Measurements from ENCODE around the gene DDX10.

The DDX10 gene

GRCh38 chr11:108685419-108686130, 20.7 kb downstream of the DDX10 start:
- no peaks in the 10 kb centered on the region for H3K27me3 ChIP-seq (ENCODE audit: insufficient read depth, low read length)
- H3K4me3 ChIP-seq (ENCODE audit: low read depth, low read length), result no peak overlapping the region
- no peak overlapping the region for H2AFZ ChIP-seq (ENCODE audit: low read length, unreplicated experiment)
- H3K36me3 ChIP-seq (ENCODE audit: insufficient read depth, low read length), result peaks cover 10% of the 10 kb centered on the region
- H3K4me1 ChIP-seq (ENCODE audit: control insufficient read depth, insufficient read depth, low read length, unreplicated experiment), result peaks cover 7% of the 10 kb centered on the region
- H3K79me2 ChIP-seq (ENCODE audit: control insufficient read depth, insufficient read depth, low read length, unreplicated experiment), result peaks cover 5% of the 10 kb centered on the region
- peak overlapping the region; percentile 62; the same call in 1 of the 2 replicates for H3K27ac ChIP-seq (ENCODE audit: low read depth, low read length)

GRCh38 chr11:108693852-108694251, 29.0 kb downstream of the DDX10 start:
- H3K4me3 ChIP-seq (ENCODE audit: low read depth, low read length), result no peak overlapping the region
- no peak overlapping the region for H2AFZ ChIP-seq (ENCODE audit: low read length, unreplicated experiment)
- no peaks in the 10 kb centered on the region for H3K79me2 ChIP-seq (ENCODE audit: control insufficient read depth, insufficient read depth, low read length, unreplicated experiment)
- peak overlapping the region; percentile 53 for H3K27ac ChIP-seq (ENCODE audit: low read depth, low read length)
- no peaks in the 10 kb centered on the region for H3K27me3 ChIP-seq (ENCODE audit: insufficient read depth, low read length)
- H3K4me1 ChIP-seq (ENCODE audit: control insufficient read depth, insufficient read depth, low read length, unreplicated experiment), result peaks cover 17% of the 10 kb centered on the region
- peaks cover 11% of the 10 kb centered on the region for H3K36me3 ChIP-seq (ENCODE audit: insufficient read depth, low read length)

GRCh38 chr11:108694846-108695245, 30.0 kb downstream of the DDX10 start:
- no peak overlapping the region for H3K27ac ChIP-seq (ENCODE audit: low read depth, low read length)
- peaks cover 6% of the 10 kb centered on the region for H3K36me3 ChIP-seq (ENCODE audit: insufficient read depth, low read length)
- no peak overlapping the region for H2AFZ ChIP-seq (ENCODE audit: low read length, unreplicated experiment)
- no peaks in the 10 kb centered on the region for H3K79me2 ChIP-seq (ENCODE audit: control insufficient read depth, insufficient read depth, low read length, unreplicated experiment)
- no peak overlapping the region for H3K4me3 ChIP-seq (ENCODE audit: low read depth, low read length)
- peaks cover 18% of the 10 kb centered on the region for H3K4me1 ChIP-seq (ENCODE audit: control insufficient read depth, insufficient read depth, low read length, unreplicated experiment)
- H3K27me3 ChIP-seq (ENCODE audit: insufficient read depth, low read length), result no peaks in the 10 kb centered on the region

GRCh38 chr11:108697872-108698473, 33.1 kb downstream of the DDX10 start:
- no peak overlapping the region for H3K4me3 ChIP-seq (ENCODE audit: low read depth, low read length)
- peaks cover 18% of the 10 kb centered on the region for H3K4me1 ChIP-seq (ENCODE audit: control insufficient read depth, insufficient read depth, low read length, unreplicated experiment)
- H3K36me3 ChIP-seq (ENCODE audit: insufficient read depth, low read length), result peaks cover 6% of the 10 kb centered on the region; the same call in 1 of the 2 replicates
- H3K27ac ChIP-seq (ENCODE audit: low read depth, low read length), result no peak overlapping the region
- no peak overlapping the region for H2AFZ ChIP-seq (ENCODE audit: low read length, unreplicated experiment)
- H3K27me3 ChIP-seq (ENCODE audit: insufficient read depth, low read length), result no peaks in the 10 kb centered on the region
- no peaks in the 10 kb centered on the region for H3K79me2 ChIP-seq (ENCODE audit: control insufficient read depth, insufficient read depth, low read length, unreplicated experiment)

- no peaks in the 10 kb centered on the region for H3K79me2 ChIP-seq (ENCODE audit: control insufficient read depth, insufficient read depth, low read length, unreplicated experiment)
- H3K27ac ChIP-seq (ENCODE audit: low read depth, low read length), result no peak overlapping the region
- H3K4me3 ChIP-seq (ENCODE audit: low read depth, low read length), result no peak overlapping the region
- peaks cover 11% of the 10 kb centered on the region for H3K4me1 ChIP-seq (ENCODE audit: control insufficient read depth, insufficient read depth, low read length, unreplicated experiment)
- no peaks in the 10 kb centered on the region for H3K27me3 ChIP-seq (ENCODE audit: insufficient read depth, low read length)
- H2AFZ ChIP-seq (ENCODE audit: low read length, unreplicated experiment), result no peak overlapping the region
- H3K36me3 ChIP-seq (ENCODE audit: insufficient read depth, low read length), result peaks cover 3% of the 10 kb centered on the region; the same call in 1 of the 2 replicates
Observed at GRCh38 chr11:108698844-108699642, 34.2 kb downstream of the DDX10 start.

GRCh38 chr11:108703916-108704315, 39.0 kb downstream of the DDX10 start:
- Histone ChIP-seq H3K4me3 (ENCODE audit: low read depth, low read length) (no peak overlapping the region), H3K36me3 (ENCODE audit: insufficient read depth, low read length) (peaks cover 35% of the 10 kb centered on the region), H3K27me3 (ENCODE audit: insufficient read depth, low read length) (no peaks in the 10 kb centered on the region), H3K27ac (ENCODE audit: low read depth, low read length) (no peak overlapping the region), H2AFZ (ENCODE audit: low read length, unreplicated experiment) (no peak overlapping the region), H3K79me2 (ENCODE audit: control insufficient read depth, insufficient read depth, low read length, unreplicated experiment) (no peaks in the 10 kb centered on the region), H3K4me1 (ENCODE audit: control insufficient read depth, insufficient read depth, low read length, unreplicated experiment) (peaks cover under 1% of the 10 kb centered on the region)

GRCh38 chr11:108705061-108705460, 40.2 kb downstream of the DDX10 start:
- H3K4me3 ChIP-seq (ENCODE audit: low read depth, low read length), result no peak overlapping the region
- H3K27me3 ChIP-seq (ENCODE audit: insufficient read depth, low read length), result no peaks in the 10 kb centered on the region
- no peaks in the 10 kb centered on the region for H3K4me1 ChIP-seq (ENCODE audit: control insufficient read depth, insufficient read depth, low read length, unreplicated experiment)
- H3K36me3 ChIP-seq (ENCODE audit: insufficient read depth, low read length), result peaks cover 46% of the 10 kb centered on the region
- H3K27ac ChIP-seq (ENCODE audit: low read depth, low read length), result no peak overlapping the region
- H2AFZ ChIP-seq (ENCODE audit: low read length, unreplicated experiment), result no peak overlapping the region
- no peaks in the 10 kb centered on the region for H3K79me2 ChIP-seq (ENCODE audit: control insufficient read depth, insufficient read depth, low read length, unreplicated experiment)

- Histone ChIP-seq H2AFZ (ENCODE audit: low read length, unreplicated experiment) (no peak overlapping the region), H3K79me2 (ENCODE audit: control insufficient read depth, insufficient read depth, low read length, unreplicated experiment) (peaks cover 5% of the 10 kb centered on the region), H3K36me3 (ENCODE audit: insufficient read depth, low read length) (peaks cover 66% of the 10 kb centered on the region), H3K27ac (ENCODE audit: low read depth, low read length) (no peak overlapping the region), H3K27me3 (ENCODE audit: insufficient read depth, low read length) (no peaks in the 10 kb centered on the region), H3K4me3 (ENCODE audit: low read depth, low read length) (no peak overlapping the region), H3K4me1 (ENCODE audit: control insufficient read depth, insufficient read depth, low read length, unreplicated experiment) (peaks cover 6% of the 10 kb centered on the region)
Observed at GRCh38 chr11:108708173-108708572, 43.3 kb downstream of the DDX10 start.

GRCh38 chr11:108709741-108710140, 44.9 kb downstream of the DDX10 start:
- peaks cover 5% of the 10 kb centered on the region for H3K79me2 ChIP-seq (ENCODE audit: control insufficient read depth, insufficient read depth, low read length, unreplicated experiment)

GRCh38 chr11:108713076-108713790, 48.4 kb downstream of the DDX10 start:
- H3K36me3 ChIP-seq (ENCODE audit: insufficient read depth, low read length), result peaks cover 53% of the 10 kb centered on the region
- H3K79me2 ChIP-seq (ENCODE audit: control insufficient read depth, insufficient read depth, low read length, unreplicated experiment), result peaks cover 5% of the 10 kb centered on the region

More at GRCh38 chr11:108709741-108710140, 44.9 kb downstream of the DDX10 start:
- Histone ChIP-seq H3K4me3 (ENCODE audit: low read depth, low read length) (no peak overlapping the region), H3K36me3 (ENCODE audit: insufficient read depth, low read length) (peaks cover 66% of the 10 kb centered on the region), H3K4me1 (ENCODE audit: control insufficient read depth, insufficient read depth, low read length, unreplicated experiment) (peaks cover 18% of the 10 kb centered on the region), H3K27ac (ENCODE audit: low read depth, low read length) (no peak overlapping the region), H3K27me3 (ENCODE audit: insufficient read depth, low read length) (no peaks in the 10 kb centered on the region), H2AFZ (ENCODE audit: low read length, unreplicated experiment) (no peak overlapping the region)

More at GRCh38 chr11:108713076-108713790, 48.4 kb downstream of the DDX10 start:
- peak overlapping the region; percentile 17; the same call in 1 of the 2 replicates for H3K4me3 ChIP-seq (ENCODE audit: low read depth, low read length)
- no peak overlapping the region for H2AFZ ChIP-seq (ENCODE audit: low read length, unreplicated experiment)
- no peaks in the 10 kb centered on the region for H3K27me3 ChIP-seq (ENCODE audit: insufficient read depth, low read length)
- peak overlapping the region; percentile 73 for H3K27ac ChIP-seq (ENCODE audit: low read depth, low read length)
- H3K4me1 ChIP-seq (ENCODE audit: control insufficient read depth, insufficient read depth, low read length, unreplicated experiment), result peaks cover 18% of the 10 kb centered on the region

Measured in ACC112 (cell line).